Effector memory CD4-positive, alpha-beta T cell (primary cell): ENCODE measurements around the gene ANKRD34A.
A peak's percentile ranks its signal among the peaks of the same experiment; 100 is the strongest.

Source experiments
- DNase-seq, 3 donors: peaks; one replicate each; pipeline ENCODE4 v3.0.0-alpha.2; 2020
- H3K27ac ChIP-seq: 2 replicates; pipeline ENCODE4 v1.7.0; 2013; ENCODE audit warnings: mild to moderate bottlenecking, low read length, moderate library complexity; ENCODE audit not compliant: insufficient read depth, poor library complexity, severe bottlenecking
- H3K27me3 ChIP-seq: replicated peaks from 2 replicates; pipeline ENCODE4 v1.7.0; 2013; ENCODE audit warnings: mild to moderate bottlenecking, low read length; ENCODE audit not compliant: insufficient read depth, control insufficient read depth, poor library complexity, severe bottlenecking
- H3K36me3 ChIP-seq: 2 replicates; pipeline ENCODE4 v1.7.0; 2013; ENCODE audit warnings: mild to moderate bottlenecking, low read length, moderate library complexity; ENCODE audit not compliant: control insufficient read depth, insufficient read depth
- H3K4me1 ChIP-seq: 2 replicates; pipeline ENCODE4 v1.7.0; 2013; ENCODE audit warnings: low read length, mild to moderate bottlenecking; ENCODE audit not compliant: control insufficient read depth, insufficient read depth, poor library complexity, severe bottlenecking
- H3K4me3 ChIP-seq: 2 replicates; pipeline ENCODE4 v1.7.0; 2013; ENCODE audit warnings: low read length, low read depth, mild to moderate bottlenecking; ENCODE audit not compliant: insufficient read depth, poor library complexity, severe bottlenecking
- H3K9me3 ChIP-seq: 2 replicates; pipeline ENCODE4 v1.7.0; 2013; ENCODE audit warnings: mild to moderate bottlenecking, low read length, moderate library complexity; ENCODE audit not compliant: control insufficient read depth

ANKRD34A gene

DNA sequence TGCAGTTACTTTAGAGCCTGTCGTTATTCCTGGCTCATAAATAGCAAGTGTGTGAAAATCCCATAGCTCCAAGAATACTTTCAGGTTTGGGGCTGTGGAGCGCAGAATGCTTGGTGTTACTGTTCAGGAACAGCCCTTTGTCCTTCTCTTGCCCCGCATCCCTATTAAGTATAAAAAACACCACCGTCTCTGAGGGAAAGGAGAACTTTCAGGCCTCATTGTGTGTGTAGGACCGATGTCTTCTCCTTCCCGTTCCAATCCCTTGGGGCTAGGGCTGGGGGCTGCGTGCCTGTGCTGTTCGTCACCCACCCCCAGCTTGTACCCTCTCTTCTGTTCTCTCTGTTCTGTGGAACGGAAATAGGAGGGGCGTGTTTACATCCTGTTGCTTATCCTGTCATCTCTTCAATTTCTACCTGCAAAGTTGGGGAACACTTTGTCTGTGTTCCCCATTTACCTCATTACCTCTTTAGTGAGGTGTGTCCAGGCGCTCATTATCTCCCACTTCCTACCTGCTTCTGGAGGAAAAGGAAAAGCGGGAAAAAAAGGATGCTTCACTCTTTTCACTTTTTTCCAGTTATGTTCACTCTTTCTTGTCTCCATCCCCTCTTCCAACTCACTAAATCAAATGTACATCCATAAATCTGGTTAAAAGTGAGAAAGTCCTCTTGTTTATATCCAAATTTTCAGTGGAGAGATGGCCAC is 32.8 kb upstream of the ANKRD34A start:
- peak overlapping the region; percentile 95 for H3K4me3 ChIP-seq
- peaks cover 35% of the 10 kb centered on the region for H3K36me3 ChIP-seq
- H3K27me3 ChIP-seq = no peaks in the 10 kb centered on the region
- peak; percentile 13 to 44 (median 43) for DNase-seq
- peak overlapping the region; percentile 96 for H3K27ac ChIP-seq
- H3K9me3 ChIP-seq = no peaks in the 10 kb centered on the region
- peaks cover 42% of the 10 kb centered on the region for H3K4me1 ChIP-seq

GRCh38 chr1:145996433-145997015 is 32.1 kb upstream of the ANKRD34A start, which contains the start of gene TXNIP:
TSS of gene TXNIP (minus strand) at chr1:145996579. CDS start at chr1:145996266, 313 bp downstream.
- Histone ChIP-seq H3K27ac (peak within 1 kb of the TSS; percentile 96), H3K9me3 (no peaks in the 10 kb centered on the region), H3K4me1 (peaks cover 35% of the 10 kb centered on the region), H3K4me3 (peak within 1 kb of the TSS; percentile 95), H3K36me3 (peaks cover 35% of the 10 kb centered on the region), H3K27me3 (no peaks in the 10 kb centered on the region)
- peak; percentile 82 to 91 (median 83) for DNase-seq

DNA sequence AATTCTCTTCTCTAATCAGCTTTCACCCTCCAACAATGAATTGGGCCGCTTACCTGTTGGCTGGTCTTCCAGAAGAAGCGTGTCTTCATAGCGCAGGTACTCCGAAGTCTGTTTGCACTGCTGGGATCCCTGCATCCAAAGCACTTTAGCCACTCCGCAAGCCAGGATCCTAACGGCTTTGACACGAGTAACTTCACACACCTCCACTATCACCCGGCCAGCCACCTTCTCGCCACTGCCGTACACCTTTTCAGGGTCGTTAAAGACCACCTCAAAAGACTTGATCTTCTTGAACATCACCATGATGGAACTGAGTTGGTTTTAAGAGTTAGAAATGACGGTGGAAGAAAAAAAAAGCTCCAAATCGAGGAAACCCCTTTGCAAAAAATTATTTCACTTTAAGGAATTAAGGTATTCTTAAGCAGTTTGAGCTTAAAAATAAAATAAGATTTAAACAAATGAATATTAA is 31.6 kb upstream of the ANKRD34A start:
- Histone ChIP-seq H3K4me3 (peak overlapping the region; percentile 95), H3K4me1 (peaks cover 31% of the 10 kb centered on the region), H3K27me3 (no peaks in the 10 kb centered on the region), H3K36me3 (peaks cover 35% of the 10 kb centered on the region), H3K27ac (peak overlapping the region; percentile 96), H3K9me3 (no peaks in the 10 kb centered on the region)
- no peak for DNase-seq

- peaks cover 35% of the 10 kb centered on the region for H3K36me3 ChIP-seq
Observed at GRCh38 chr1:145995148-145995881, 30.9 kb upstream of the ANKRD34A start.

GRCh38 chr1:145994391-145995120 is 30.2 kb upstream of the ANKRD34A start:
- H3K9me3 ChIP-seq = no peaks in the 10 kb centered on the region
- H3K4me3 ChIP-seq = peak overlapping the region; percentile 95
- peaks cover 24% of the 10 kb centered on the region for H3K4me1 ChIP-seq
- H3K36me3 ChIP-seq = peaks cover 35% of the 10 kb centered on the region
- no peaks in the 10 kb centered on the region for H3K27me3 ChIP-seq
- H3K27ac ChIP-seq = peak overlapping the region; percentile 96
- DNase-seq = peak in 1 of 3 donors; percentile 14

More at GRCh38 chr1:145995148-145995881, 30.9 kb upstream of the ANKRD34A start:
- no peak for DNase-seq
- Histone ChIP-seq H3K27me3 (no peaks in the 10 kb centered on the region), H3K4me1 (peaks cover 30% of the 10 kb centered on the region), H3K9me3 (no peaks in the 10 kb centered on the region), H3K4me3 (peak overlapping the region; percentile 95), H3K27ac (peak overlapping the region; percentile 96)

- Histone ChIP-seq H3K27ac (peak overlapping the region; percentile 96), H3K27me3 (no peaks in the 10 kb centered on the region), H3K9me3 (no peaks in the 10 kb centered on the region), H3K4me1 (peaks cover 17% of the 10 kb centered on the region), H3K36me3 (peaks cover 35% of the 10 kb centered on the region), H3K4me3 (peak overlapping the region; percentile 95)
- no peak for DNase-seq
Observed at GRCh38 chr1:145993618-145994390, 29.4 kb upstream of the ANKRD34A start.

- H3K27me3 ChIP-seq = no peaks in the 10 kb centered on the region
- peak overlapping the region; percentile 96 for H3K27ac ChIP-seq
- peaks cover 35% of the 10 kb centered on the region for H3K36me3 ChIP-seq
- H3K4me3 ChIP-seq = peak overlapping the region; percentile 95
- H3K9me3 ChIP-seq = no peaks in the 10 kb centered on the region
- no peak for DNase-seq
- peaks cover 10% of the 10 kb centered on the region for H3K4me1 ChIP-seq
Observed at GRCh38 chr1:145992958-145993617, 28.7 kb upstream of the ANKRD34A start.

DNA sequence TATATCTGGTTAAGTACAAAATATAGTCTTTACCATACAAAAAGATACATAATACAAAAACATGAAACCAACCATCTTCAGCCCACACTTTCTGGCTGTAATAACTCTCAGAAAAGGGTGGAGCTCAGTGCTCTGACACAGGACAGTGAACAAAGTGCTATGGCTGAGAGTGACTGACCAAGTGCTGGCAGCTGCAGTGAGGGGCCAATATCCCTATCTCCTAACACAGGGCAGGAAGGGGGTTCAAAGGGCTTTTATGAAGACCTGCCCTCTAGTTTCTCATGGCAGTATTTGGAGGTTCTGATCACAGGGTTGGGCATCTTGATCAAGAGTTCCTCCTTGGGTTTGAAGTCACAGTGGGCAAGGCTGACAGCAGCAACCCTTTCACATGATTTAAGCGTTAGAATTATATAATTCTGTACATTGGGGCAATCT is 28.1 kb upstream of the ANKRD34A start:
- no peak for DNase-seq
- Histone ChIP-seq H3K4me1 (peaks cover 10% of the 10 kb centered on the region), H3K9me3 (no peaks in the 10 kb centered on the region), H3K27ac (peak overlapping the region; percentile 15), H3K36me3 (peaks cover 35% of the 10 kb centered on the region), H3K27me3 (no peaks in the 10 kb centered on the region), H3K4me3 (peak overlapping the region; percentile 95)
